GM19023 (cell line): ENCODE measurements around the gene MYMX.
A peak's percentile ranks its signal among the peaks of the same experiment; 100 is the strongest.
"Not testable (repeated sequence)": the region's sequence is repeated elsewhere in the genome, so short reads cannot be mapped to it uniquely, and the experiment has no call there.

Source experiments
- ATAC-seq: cut with Tn5 transposase; IDR thresholded peaks from one replicate; pipeline ENCODE4 v1.9.1; 2021; ENCODE audit warnings: mild to moderate bottlenecking, moderate library complexity; ENCODE audit not compliant: unreplicated experiment

MYMX gene

DNA sequence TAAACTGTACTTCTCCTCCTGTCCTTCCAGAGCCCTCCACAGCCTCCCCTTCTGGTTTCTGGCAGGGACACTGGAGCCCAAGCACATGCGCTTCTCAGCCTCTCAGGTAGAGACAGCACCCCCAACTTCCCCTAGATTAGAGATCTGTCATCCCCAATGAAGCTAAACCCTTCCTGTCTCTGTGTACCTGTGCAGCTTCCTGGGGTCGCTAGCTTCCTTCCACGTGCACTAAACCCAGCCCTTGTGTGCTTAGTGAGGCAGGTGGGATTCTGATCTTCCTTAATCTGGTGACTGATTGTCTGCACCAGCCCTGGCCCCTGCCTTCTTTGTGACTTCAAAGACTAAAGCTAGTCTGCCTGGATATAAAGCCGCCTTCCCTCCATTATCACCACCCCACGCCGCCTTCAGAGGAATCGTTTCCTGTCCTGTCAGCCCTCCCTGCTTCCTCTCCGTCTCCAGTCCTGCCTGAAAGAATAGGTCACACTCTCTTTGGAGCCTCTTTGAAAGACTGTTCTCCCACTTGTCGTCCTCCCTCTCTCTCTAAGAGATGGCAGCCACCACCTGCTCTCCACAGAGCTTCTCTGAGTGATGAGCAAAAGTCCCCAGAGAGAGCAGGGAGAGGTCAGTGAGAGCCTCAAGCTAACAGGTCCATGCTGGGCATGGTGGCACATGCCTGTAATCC lies 30.6 kb upstream of the MYMX start:
- ATAC-seq: no peak

GRCh38 chr6:44186635-44187025 lies 30.1 kb upstream of the MYMX start:
- ATAC-seq: no peak

- ATAC-seq: no peak
These were observed 27.9 kb upstream of the MYMX start for GRCh38 chr6:44188819-44189218.

GRCh38 chr6:44189257-44189656 lies 27.5 kb upstream of the MYMX start:
- no peak for ATAC-seq

DNA sequence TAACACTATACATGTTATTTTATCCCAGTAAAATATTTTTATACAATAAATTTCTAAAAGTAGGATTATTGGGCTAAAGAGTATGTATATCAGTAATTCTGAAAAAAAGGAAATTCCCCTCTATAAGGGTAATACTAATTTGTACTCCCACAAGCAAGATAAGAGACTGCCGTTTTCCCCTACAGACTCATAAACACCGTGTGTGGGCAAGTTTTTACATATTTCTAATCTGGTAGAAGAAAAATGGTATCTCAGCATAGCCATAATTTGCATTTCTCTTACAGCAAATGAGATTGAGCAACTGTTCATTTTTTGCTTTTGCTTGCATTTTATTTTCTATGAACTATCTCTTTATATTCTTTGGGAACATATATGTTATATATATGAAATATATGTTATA lies 26.0 kb upstream of the MYMX start:
- peak; percentile 63 for ATAC-seq

DNA sequence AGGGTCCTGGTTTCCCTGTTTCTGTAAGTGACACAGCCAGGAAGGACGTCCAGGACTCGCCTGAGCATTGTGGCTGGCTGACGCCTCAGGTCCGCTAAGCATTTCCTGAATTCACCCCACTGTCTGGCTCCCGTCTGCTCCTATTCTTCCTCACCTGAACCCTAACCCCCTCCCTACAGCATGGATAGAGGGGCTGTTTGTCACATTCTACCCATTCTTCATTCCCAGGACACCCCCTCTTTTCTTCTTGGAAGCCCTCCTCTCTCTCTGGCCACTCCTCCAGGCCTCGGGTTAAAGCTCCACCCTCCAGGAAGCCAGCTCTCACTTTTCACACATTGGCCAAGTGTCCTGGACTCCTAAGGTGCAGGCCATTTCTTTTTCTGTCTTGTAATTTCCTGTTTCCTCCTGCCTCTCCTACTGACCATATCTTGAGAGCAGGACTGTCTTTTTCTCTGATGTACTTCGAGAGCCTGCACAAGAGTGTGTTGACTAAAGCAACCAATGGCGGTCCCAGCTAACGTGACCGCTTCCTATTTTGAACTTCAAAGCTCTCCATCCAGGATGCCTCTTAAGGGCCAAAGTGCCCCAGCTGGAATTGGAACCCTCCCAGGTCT lies 24.2 kb upstream of the MYMX start:
- no peak for ATAC-seq

DNA sequence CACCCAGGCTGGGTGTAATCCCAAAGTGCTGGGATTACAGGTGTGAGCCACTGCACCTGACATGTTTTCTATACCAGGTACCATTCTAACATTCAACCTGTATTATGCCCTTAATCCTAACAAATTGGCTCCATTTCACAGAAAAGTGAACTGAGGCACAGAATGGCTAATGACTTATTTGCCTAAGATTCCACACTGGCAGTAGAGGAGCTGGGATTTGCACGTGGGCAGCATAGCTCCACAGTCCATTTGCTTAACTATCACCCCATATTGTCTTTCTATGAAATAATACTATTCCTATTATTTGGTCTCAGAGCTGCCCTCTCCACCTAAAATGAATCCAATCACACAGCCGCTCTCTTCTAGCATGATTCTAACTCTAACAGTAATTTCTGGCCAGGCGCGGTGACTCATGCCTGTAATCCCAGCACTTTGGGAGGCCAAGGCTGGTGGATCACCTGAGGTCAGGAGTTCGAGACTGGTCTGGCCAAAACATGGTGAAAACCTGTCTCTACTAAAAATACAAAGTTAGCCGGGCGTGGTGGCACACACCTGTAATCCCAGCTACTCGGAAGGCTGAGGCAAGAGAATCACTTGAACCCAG lies 23.3 kb upstream of the MYMX start:
- ATAC-seq: no peak

GRCh38 chr6:44194326-44194725 lies 22.4 kb upstream of the MYMX start:
- ATAC-seq: no peak

DNA sequence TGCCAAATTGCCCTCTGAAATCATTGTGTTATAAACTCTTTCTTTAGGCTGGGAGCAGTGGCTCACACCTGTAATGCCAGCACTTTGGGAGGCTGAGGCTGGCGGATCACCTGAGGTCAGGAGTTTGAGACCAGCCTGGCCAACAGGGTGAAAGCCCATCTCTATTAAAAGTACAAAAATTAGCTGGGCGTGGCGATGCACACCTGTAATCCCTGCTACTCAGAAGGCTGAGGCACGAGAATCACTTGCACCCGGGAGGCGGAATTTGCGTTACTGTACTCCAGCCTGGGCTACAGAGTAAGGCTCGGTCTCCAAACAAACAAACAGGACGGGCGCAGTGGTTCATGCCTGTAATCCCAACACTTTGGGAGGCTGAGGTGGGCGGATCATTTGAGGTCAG lies 20.4 kb upstream of the MYMX start:
- ATAC-seq: not testable (repeated sequence)

DNA sequence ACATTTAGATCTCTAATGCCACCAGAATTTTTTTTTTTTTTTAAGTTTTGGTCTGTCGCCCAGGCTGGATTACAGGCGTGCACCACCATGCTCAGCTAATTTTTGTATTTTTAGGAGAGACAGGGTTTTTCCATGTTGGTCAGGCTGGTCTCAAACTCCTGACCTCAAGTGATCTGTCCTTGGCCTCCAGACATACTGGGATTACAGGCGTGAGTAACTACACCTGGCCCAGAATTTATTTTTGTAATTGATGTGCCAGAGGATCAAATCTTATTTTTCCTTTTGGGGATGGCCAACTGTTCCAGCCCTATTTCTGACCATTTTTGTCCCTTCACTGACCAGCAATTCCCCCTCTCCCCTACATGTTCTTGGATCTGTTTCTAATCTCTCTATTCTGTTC lies 18.0 kb upstream of the MYMX start:
- no peak for ATAC-seq

DNA sequence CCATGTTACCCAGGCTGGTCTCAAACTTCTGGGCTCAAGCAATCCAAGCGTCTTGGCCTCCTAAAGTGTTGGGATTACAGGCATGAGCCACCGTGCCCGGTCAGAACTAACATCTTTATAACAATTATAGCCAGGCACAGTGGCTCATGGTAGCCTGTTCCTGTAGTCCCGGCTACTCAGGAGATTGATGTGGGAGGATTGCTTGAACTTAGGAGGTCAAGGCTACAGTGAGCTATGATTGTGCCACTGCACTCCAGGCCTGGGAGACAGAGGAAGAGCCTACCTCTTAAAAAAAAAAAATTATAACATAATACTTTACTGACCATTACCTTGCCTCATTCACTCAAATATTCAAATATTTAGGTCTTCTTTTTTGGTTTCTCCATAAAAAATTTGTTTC lies 16.8 kb upstream of the MYMX start:
- ATAC-seq: no peak

- no peak for ATAC-seq
These were observed 15.5 kb upstream of the MYMX start for GRCh38 chr6:44201200-44201599.

DNA sequence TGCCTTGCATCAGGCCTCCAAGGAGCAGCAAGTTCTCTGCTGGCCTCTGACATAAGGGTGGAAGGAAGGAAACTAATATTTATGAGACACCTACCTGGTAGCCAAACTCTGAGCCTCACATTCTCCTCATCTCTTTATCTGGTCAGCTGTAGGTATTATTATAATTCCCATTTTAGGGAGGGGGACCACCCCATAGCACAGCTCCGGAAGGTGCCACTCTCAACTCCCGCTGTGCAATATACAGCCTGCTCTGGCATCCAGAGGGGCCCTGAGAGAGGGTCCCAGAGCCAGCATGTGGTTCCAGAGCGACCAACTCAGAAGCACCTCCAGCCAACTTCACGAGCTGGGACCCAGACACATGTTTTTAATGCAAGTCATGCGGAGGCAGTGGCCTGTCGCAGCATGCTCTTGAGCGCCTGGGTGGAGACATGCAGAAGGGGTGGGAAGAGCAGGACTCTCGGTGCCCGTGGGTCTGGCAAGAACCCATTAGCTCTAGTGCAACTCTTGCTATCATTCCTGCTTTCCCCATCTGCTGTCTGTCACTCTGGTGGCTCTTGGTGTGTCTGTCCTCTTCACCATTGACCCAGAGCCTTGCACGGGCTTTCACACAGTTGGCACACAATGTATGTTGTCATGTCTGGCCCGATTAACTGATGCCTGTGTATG lies 15.0 kb upstream of the MYMX start:
- no peak for ATAC-seq

DNA sequence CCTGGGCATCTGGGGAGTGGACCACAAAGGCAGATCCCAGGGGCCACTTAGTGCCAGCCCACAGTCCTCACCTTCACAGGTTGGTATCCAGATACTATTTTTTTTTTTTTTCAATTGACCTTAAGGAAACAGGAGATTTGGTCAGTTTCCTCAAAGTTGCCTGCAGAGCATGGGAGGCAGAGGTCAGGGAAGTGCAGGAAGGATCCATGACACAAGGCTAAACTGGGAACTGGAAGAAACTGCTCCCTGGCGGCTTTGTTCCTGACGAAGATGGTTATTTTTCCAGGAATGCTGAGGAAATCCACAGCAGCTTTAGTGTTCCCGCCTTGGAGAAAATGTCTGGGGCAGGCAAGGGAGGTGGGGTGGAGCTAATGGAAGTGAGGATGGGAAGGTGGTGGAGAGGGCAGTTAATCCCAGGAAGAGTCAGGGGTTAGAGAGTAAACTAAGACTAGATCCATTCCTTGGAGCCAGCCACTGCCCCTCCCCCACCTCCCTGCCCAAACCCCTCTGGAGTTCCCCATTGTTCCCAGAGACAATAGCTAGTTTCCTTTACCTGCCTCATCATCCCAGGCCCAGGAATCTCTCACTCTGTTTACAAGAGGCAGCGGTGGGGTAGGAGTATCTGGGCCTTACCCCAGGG lies 14.3 kb upstream of the MYMX start:
- ATAC-seq: no peak

DNA sequence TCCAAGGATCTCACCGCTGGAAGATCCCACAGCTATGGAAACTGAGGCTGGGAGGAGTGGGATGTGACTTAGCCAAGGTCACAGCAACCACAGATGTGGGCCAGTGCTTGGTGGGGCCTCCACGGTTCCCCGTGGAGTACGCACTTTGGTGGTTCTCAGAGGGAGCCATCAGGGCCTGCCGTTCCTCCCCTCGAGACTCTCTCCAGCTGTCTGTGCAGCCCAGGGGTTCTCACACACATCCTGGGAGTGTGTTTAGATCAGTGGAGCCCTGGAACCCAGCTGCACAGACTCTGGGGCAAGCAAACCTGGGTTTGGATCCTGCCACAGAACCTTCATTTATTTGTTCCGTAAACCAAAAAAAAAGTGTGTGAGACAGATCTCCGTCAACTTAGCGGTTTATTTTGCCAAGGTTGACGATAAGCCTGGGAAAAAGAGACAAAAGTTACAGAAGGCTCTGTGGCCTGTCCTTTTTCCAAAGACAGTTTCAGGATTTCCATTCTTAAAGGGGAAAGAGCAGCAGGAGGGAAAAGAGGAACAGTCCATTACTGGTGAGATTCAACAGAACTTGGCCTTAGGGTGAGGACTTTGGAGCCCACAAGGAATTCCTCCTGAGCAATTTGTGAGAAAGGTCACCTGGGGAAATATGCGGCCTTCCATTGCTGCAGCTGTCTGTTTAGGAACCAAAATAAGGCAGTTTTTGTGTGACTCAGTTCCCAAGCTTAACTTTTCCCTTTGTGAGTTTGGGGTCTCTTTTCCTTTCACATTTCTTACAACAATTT lies 13.6 kb upstream of the MYMX start:
- ATAC-seq: no peak

- no peak for ATAC-seq
These were observed 12.8 kb upstream of the MYMX start for GRCh38 chr6:44203955-44204354.

DNA sequence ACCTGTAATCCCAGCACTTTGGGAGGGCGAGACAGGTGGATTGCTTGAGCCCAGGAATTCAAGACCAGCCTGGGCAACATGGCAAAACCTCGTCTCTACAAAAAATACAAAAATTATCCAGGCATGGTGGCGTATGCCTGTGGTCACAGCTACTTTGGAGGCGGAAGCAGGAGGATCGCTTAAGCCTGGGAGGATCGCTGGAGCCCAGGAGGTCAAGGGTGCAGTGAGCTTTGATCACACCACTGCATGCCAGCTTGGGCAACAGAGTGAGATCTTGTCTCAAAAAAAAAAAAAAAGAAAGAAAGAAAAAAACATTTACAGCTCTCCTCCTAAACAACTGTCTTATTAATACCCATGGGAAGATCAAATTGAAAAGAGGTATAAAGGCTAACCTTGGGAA lies 8.8 kb upstream of the MYMX start:
- ATAC-seq: no peak

GRCh38 chr6:44211284-44211683 lies 5.4 kb upstream of the MYMX start:
- ATAC-seq: no peak

- ATAC-seq: no peak
These were observed 2.4 kb upstream of the MYMX start for GRCh38 chr6:44214307-44214706.

GRCh38 chr6:44217332-44218143 lies 812 bp downstream of the MYMX start:
- no peak for ATAC-seq
